H9 (cell line): ENCODE results near the gene TBL2. TPM values are rescaled to one million over a fixed set of nuclear protein-coding genes. Genes with fewer than 3 reads are reported as not detected.

Experiments used
- DNase-seq: peaks from one replicate; pipeline ENCODE4 v3.0.0-alpha.2; 2017
- H2AFZ ChIP-seq: one replicate; pipeline ENCODE4 v1.6.1; 2013; ENCODE audit warnings: mild to moderate bottlenecking, low read length, control low read depth, moderate library complexity
- H2AK5ac ChIP-seq: 2 replicates; pipeline ENCODE4 v1.6.1; 2013; ENCODE audit warnings: low read length, control low read depth, mixed read lengths; ENCODE audit not compliant: insufficient read length
- H2BK120ac ChIP-seq: one replicate; pipeline ENCODE4 v1.6.1; 2013; ENCODE audit warnings: low read depth, mild to moderate bottlenecking, low read length, control low read depth, inconsistent platforms; ENCODE audit not compliant: poor library complexity, severe bottlenecking
- H2BK12ac ChIP-seq: 2 replicates; pipeline ENCODE4 v1.6.1; 2013; ENCODE audit warnings: low read length, control low read depth, mixed read lengths, low read depth; ENCODE audit not compliant: insufficient read length
- H2BK15ac ChIP-seq: 2 replicates; pipeline ENCODE4 v1.6.1; 2013; ENCODE audit warnings: low read depth, low read length, control low read depth
- H2BK20ac ChIP-seq: one replicate; pipeline ENCODE4 v1.6.1; 2013; ENCODE audit warnings: low read depth, mild to moderate bottlenecking, low read length, control low read depth, inconsistent platforms; ENCODE audit not compliant: poor library complexity, severe bottlenecking
- H2BK5ac ChIP-seq: 2 replicates; pipeline ENCODE4 v1.6.1; 2013; ENCODE audit warnings: low read length, control low read depth, mixed read lengths; ENCODE audit not compliant: insufficient read length
- H3K14ac ChIP-seq: 2 replicates; pipeline ENCODE4 v1.6.1; 2013; ENCODE audit warnings: low read length, control low read depth; ENCODE audit not compliant: insufficient read depth
- H3K18ac ChIP-seq: 2 replicates; pipeline ENCODE4 v1.6.1; 2013; ENCODE audit warnings: low read depth, mild to moderate bottlenecking, mixed read lengths, low read length, control low read depth; ENCODE audit not compliant: insufficient read length
- H3K23ac ChIP-seq: 2 replicates; pipeline ENCODE4 v1.6.1; 2013; ENCODE audit warnings: low read length, control low read depth, mixed read lengths, low read depth; ENCODE audit not compliant: insufficient read length
- H3K23me2 ChIP-seq: 2 replicates; pipeline ENCODE4 v1.6.1; 2013; ENCODE audit warnings: low read depth, mild to moderate bottlenecking, mixed read lengths, low read length, control low read depth; ENCODE audit not compliant: insufficient read length, poor library complexity, severe bottlenecking
- H3K27ac ChIP-seq: 2 replicates; pipeline ENCODE4 v1.5.1; 2013; ENCODE audit warnings: low read length, control low read depth, mixed read lengths, low read depth; ENCODE audit not compliant: insufficient read length
- H3K27me3 ChIP-seq: 2 replicates; pipeline ENCODE4 v1.6.1; 2013; ENCODE audit warnings: low read length, control low read depth, inconsistent platforms; ENCODE audit not compliant: insufficient read depth
- H3K4ac ChIP-seq: 2 replicates; pipeline ENCODE4 v1.6.1; 2013; ENCODE audit warnings: low read depth, mild to moderate bottlenecking, control low read depth, inconsistent platforms, low read length, moderate library complexity
- H3K4me1 ChIP-seq: 2 replicates; pipeline ENCODE4 v1.6.1; 2013; ENCODE audit warnings: low read length, control low read depth, inconsistent platforms; ENCODE audit not compliant: insufficient read depth
- H3K4me2 ChIP-seq: 2 replicates; pipeline ENCODE4 v1.6.1; 2013; ENCODE audit warnings: low read length, control low read depth, mixed read lengths; ENCODE audit not compliant: insufficient read length, insufficient read depth
- H3K56ac ChIP-seq: 2 replicates; pipeline ENCODE4 v1.6.1; 2013; ENCODE audit warnings: low read depth, mild to moderate bottlenecking, mixed read lengths, low read length, control low read depth; ENCODE audit not compliant: insufficient read length
- H3K79me1 ChIP-seq: 2 replicates; pipeline ENCODE4 v1.6.1; 2013; ENCODE audit warnings: low read depth, mild to moderate bottlenecking, moderate library complexity, low read length, control low read depth, inconsistent platforms; ENCODE audit not compliant: insufficient read depth, poor library complexity, severe bottlenecking
- H3K79me2 ChIP-seq: 2 replicates; pipeline ENCODE4 v1.6.1; 2013; ENCODE audit warnings: low read length, control low read depth, inconsistent platforms; ENCODE audit not compliant: insufficient read depth
- H3K9ac ChIP-seq: 2 replicates; pipeline ENCODE4 v1.6.1; 2013; ENCODE audit warnings: low read length, control low read depth, mixed read lengths; ENCODE audit not compliant: insufficient read length; ENCODE audit errors: extremely low read depth
- H3K9me3 ChIP-seq: one replicate; pipeline ENCODE4 v1.6.1; 2013; ENCODE audit warnings: low read depth, low read length, inconsistent platforms; ENCODE audit not compliant: control insufficient read depth
- H3T11ph ChIP-seq: one replicate; pipeline ENCODE4 v1.6.1; 2013; ENCODE audit warnings: mild to moderate bottlenecking, low read length, control low read depth, inconsistent platforms
- H4K20me1 ChIP-seq: one replicate; pipeline ENCODE4 v1.6.1; 2013; ENCODE audit not compliant: control insufficient read depth, insufficient read length, insufficient read depth
- H4K5ac ChIP-seq: 2 replicates; pipeline ENCODE4 v1.6.1; 2013; ENCODE audit warnings: low read depth, mild to moderate bottlenecking, mixed read lengths, low read length, control low read depth; ENCODE audit not compliant: insufficient read length
- H4K8ac ChIP-seq: replicated peaks from 2 replicates; pipeline ENCODE4 v1.6.1; 2013; ENCODE audit warnings: low read length, control low read depth, mixed read lengths, low read depth; ENCODE audit not compliant: insufficient read length
- H4K91ac ChIP-seq: 2 replicates; pipeline ENCODE4 v1.6.1; 2013; ENCODE audit warnings: low read depth, mild to moderate bottlenecking, moderate library complexity, mixed read lengths, low read length, control low read depth; ENCODE audit not compliant: insufficient read length
- H3K27ac Mint-ChIP-seq, 3 experiments: 2 replicates in 2 of 3; 3 replicates in 1 of 3; pipeline ENCODE4 v1.8.0; 2020 to 2021; ENCODE audit warnings: mixed read lengths in 3 of 3, mild to moderate bottlenecking in 1 of 3, moderate library complexity in 1 of 3
- H3K27me3 Mint-ChIP-seq: 2 replicates; pipeline ENCODE4 v1.8.0; 2021; ENCODE audit warnings: low read depth, mild to moderate bottlenecking, moderate library complexity, mixed read lengths
- H3K36me3 Mint-ChIP-seq, 3 experiments: 2 replicates in 2 of 3; 3 replicates in 1 of 3; pipeline ENCODE4 v1.8.0; 2020 to 2021; ENCODE audit warnings: low read depth in 3 of 3, mixed read lengths in 3 of 3; ENCODE audit not compliant: insufficient read depth in 1 of 3
- H3K4me1 Mint-ChIP-seq, 2 experiments: 2 replicates each; pipeline ENCODE4 v1.8.0; 2020; ENCODE audit warnings: mixed read lengths in 2 of 2
- H3K4me3 Mint-ChIP-seq, 2 experiments: 2 replicates in 1 of 2; 3 replicates in 1 of 2; pipeline ENCODE4 v1.8.0; 2020 to 2021; ENCODE audit warnings: mild to moderate bottlenecking in 2 of 2, mixed read lengths in 2 of 2, moderate library complexity in 1 of 2
- H3K9me3 Mint-ChIP-seq, 2 experiments: 2 replicates in 1 of 2; 3 replicates in 1 of 2; pipeline ENCODE4 v1.8.0; 2020; ENCODE audit warnings: mild to moderate bottlenecking in 2 of 2, mixed read lengths in 2 of 2, moderate library complexity in 1 of 2
- CTCF ChIP-seq: fragments of 200-600 bp; sonication (generic); conservative IDR thresholded peaks from 3 replicates; pipeline ENCODE4 v1.8.0; 2021; ENCODE audit warnings: antibody characterized with exemption, mild to moderate bottlenecking
- WGBS: extraction: QIAGEN DNeasy Blood & Tissue Kit; methylation state at CpG from one replicate; pipeline ENCODE4 v1.1.7; 2013; ENCODE audit warnings: missing lambda C conversion rate, low lambda C conversion rate, mixed read lengths; ENCODE audit not compliant: insufficient read length; ENCODE audit errors: extremely low coverage; 5-methylcytosine and 5-hydroxymethylcytosine counted together
- total RNA-seq: library from RNA; stranded (reverse); gene quantifications from 2 replicates; pipeline ENCODE4 v1.2.1, GENCODE V29; 2021

TBL2 gene
- total RNA-seq, 1 experiment from 2014 or later: 26.7 TPM

- Histone ChIP-seq H4K91ac (no peak overlapping the region), H2AFZ (no peak overlapping the region)
These were observed 15.0 kb upstream of the TBL2 start for GRCh38 chr7:73593207-73594045.

More at GRCh38 chr7:73593207-73594045, 15.0 kb upstream of the TBL2 start:
- no peaks in the 10 kb centered on the region for H3K23me2 ChIP-seq
- H3K9me3 ChIP-seq: no peaks in the 10 kb centered on the region
- peaks cover 0 to 4% (median 0%) of the 10 kb centered on the region in 3 experiments; a peak in 3 of 7 replicates for H3K36me3 Mint-ChIP-seq
- no peak overlapping the region for H3K18ac ChIP-seq
- no peak overlapping the region for H3K23ac ChIP-seq
- no peak overlapping the region for H3K27ac ChIP-seq
- TF ChIP-seq CTCF: no peak
- H3K56ac ChIP-seq: no peak overlapping the region
- H3K9ac ChIP-seq: no peak overlapping the region
- H4K20me1 ChIP-seq: no peaks in the 10 kb centered on the region
- no peaks in the 10 kb centered on the region; the same call in 1 of the 2 replicates for H3K4me1 ChIP-seq
- H2BK15ac ChIP-seq: no peak overlapping the region
- H3K27ac Mint-ChIP-seq: no peak overlapping the region; a peak in 1 of 7 replicates
- no peaks in the 10 kb centered on the region; the same call in 1 of the 2 replicates for H3K27me3 ChIP-seq
- no peak overlapping the region for H3K4ac ChIP-seq
- H3K14ac ChIP-seq: no peak overlapping the region
- H3K4me1 Mint-ChIP-seq: peaks cover 2 to 22% of the 10 kb centered on the region in 2 experiments; a peak in 2 of 4 replicates
- no peak overlapping the region for H4K5ac ChIP-seq
- H3T11ph ChIP-seq: no peak overlapping the region
- H3K79me2 ChIP-seq: no peaks in the 10 kb centered on the region
- H2BK20ac ChIP-seq: no peak overlapping the region
- no peak overlapping the region for H3K4me3 Mint-ChIP-seq
- H2AK5ac ChIP-seq: no peak overlapping the region
- WGBS: no CpG with 5 or more reads among the region's 14 CpGs
- H2BK12ac ChIP-seq: no peak overlapping the region
- no peak overlapping the region for H2BK120ac ChIP-seq
- H3K4me2 ChIP-seq: no peak overlapping the region
- peaks cover 38% of the 10 kb centered on the region for H3K27me3 Mint-ChIP-seq
- H4K8ac ChIP-seq: no peak overlapping the region
- DNase-seq: no peak
- H3K79me1 ChIP-seq: no peaks in the 10 kb centered on the region
- H2BK5ac ChIP-seq: no peak overlapping the region
- H3K9me3 Mint-ChIP-seq: no peaks in the 10 kb centered on the region
